Measurements from ENCODE around the gene TNFSF9. TPM values are rescaled to one million over a fixed set of nuclear protein-coding genes. Genes with fewer than 3 reads are reported as not detected.
"Not testable (repeated sequence)": the region's sequence is repeated elsewhere in the genome, so short reads cannot be mapped to it uniquely, and the experiment has no call there.

TNFSF9 gene
- total and polyA plus RNA-seq, 11 donors = 0.08 to 0.77 (median 0.22) TPM; not detected in 5

- peaks cover 0 to 31% (median 10%) of the 10 kb centered on the region in 9 donors for H3K27me3 ChIP-seq
- WGBS, 4 donors = 33 to 37% (median 35%) methylated on average over 15 to 28 of the region's 28 CpGs
- peaks cover 0 to 4% (median 0%) of the 10 kb centered on the region in 12 donors for H3K4me1 ChIP-seq
- DNase-seq (no peak), ATAC-seq (peak in 3 of 4 donors; percentile 32 to 56 (median 49))
- no peak overlapping the region for H3K4me3 ChIP-seq
- H3K36me3 ChIP-seq = no peaks in the 10 kb centered on the region
- H3K27ac ChIP-seq = no peak overlapping the region
- TF ChIP-seq CTCF (IDR thresholded peaks at IDR 0.05) = peak in 2 of 12 donors; percentile 8 to 18
- TF ChIP-seq POLR2A (IDR thresholded peaks at IDR 0.05) = no peak
- H3K9me3 ChIP-seq = no peaks in the 10 kb centered on the region
- intact Hi-C loops (cut with DNase I) = no loop called here
Observed at GRCh38 chr19:6551607-6552450, 21.0 kb downstream of the TNFSF9 start.

- Histone ChIP-seq H3K9me3 (no peaks in the 10 kb centered on the region), H3K27me3 (peaks cover 0 to 41% (median 15%) of the 10 kb centered on the region in 9 donors), H3K27ac (no peak overlapping the region), H3K4me3 (no peak overlapping the region), H3K36me3 (no peaks in the 10 kb centered on the region), H3K4me1 (peaks cover 0 to 4% (median 0%) of the 10 kb centered on the region in 12 donors)
- intact Hi-C loops (cut with DNase I) = no loop called here
- ATAC-seq = no peak
- WGBS, 4 donors = 88 to 94% (median 89%) methylated on average over 2 of the region's 2 CpGs
- TF ChIP-seq CTCF (IDR thresholded peaks at IDR 0.05) = no peak
- no peak for DNase-seq
Observed at GRCh38 chr19:6556043-6556449, 25.2 kb downstream of the TNFSF9 start.

GRCh38 chr19:6556480-6557195 lies 25.8 kb downstream of the TNFSF9 start:
- Histone ChIP-seq H3K9me3 (no peaks in the 10 kb centered on the region), H3K4me3 (no peak overlapping the region), H3K27ac (no peak overlapping the region), H3K27me3 (peaks cover 0 to 38% (median 14%) of the 10 kb centered on the region in 9 donors), H3K36me3 (no peaks in the 10 kb centered on the region), H3K4me1 (peaks cover 0 to 4% (median 0%) of the 10 kb centered on the region in 12 donors)
- TF ChIP-seq POLR2A (IDR thresholded peaks at IDR 0.05) (no peak), CTCF (IDR thresholded peaks at IDR 0.05) (no peak)
- no peak for DNase-seq
- no peak for ATAC-seq
- intact Hi-C loops (cut with DNase I) = no loop called here
- 54 to 63% (median 55%) methylated on average over 11 of the region's 11 CpGs for WGBS, 4 donors

- intact Hi-C loops (cut with DNase I); H3K4me3 ChIP-seq; ATAC-seq; H3K27ac ChIP-seq; H3K36me3 ChIP-seq; H3K4me1 ChIP-seq; DNase-seq: not testable (repeated sequence)
- 54 to 68% (median 60%) methylated on average over 1 of the region's 1 CpG for WGBS, 4 donors
- Histone ChIP-seq H3K27me3 (peaks cover 0 to 19% (median 4%) of the 10 kb centered on the region in 9 donors), H3K9me3 (peaks cover 0 to 19% (median 7%) of the 10 kb centered on the region in 12 donors)
Observed at GRCh38 chr19:6562437-6562836, 31.6 kb downstream of the TNFSF9 start.

Measured in heart left ventricle (tissue), 16 donors.